ENCODE measurements around the gene RAD51D. TPM values are rescaled to one million over a fixed set of nuclear protein-coding genes. Genes with fewer than 3 reads are reported as not detected.

Gene RAD51D
- total and polyA plus RNA-seq, 2 donors (not counting 3 experiments of a cell fraction or from before 2014, with no cell fraction given), result 15.5 to 27.9 TPM

DNA sequence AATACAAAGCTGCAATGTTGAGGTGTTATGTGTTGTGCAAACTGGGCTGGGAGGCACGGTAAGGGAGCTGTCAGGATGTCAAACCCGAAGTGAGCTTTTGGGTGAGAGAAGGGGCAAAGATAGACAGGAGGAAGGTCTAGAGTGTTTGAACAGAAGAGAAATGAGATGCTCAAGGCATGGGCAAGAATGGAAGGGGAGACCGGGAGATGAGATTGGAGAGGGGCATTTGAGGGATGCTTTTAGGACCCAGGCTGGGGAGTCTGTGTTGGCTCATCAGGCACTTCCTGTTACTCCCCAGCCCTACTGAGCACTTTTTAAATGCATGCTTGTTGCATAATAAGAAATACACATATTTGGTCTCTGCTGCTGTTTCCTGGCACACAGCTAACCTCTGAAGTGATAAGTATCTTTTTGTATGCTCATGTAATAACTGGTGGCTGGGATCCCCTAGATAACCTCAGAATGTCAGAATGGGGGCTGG lies 41.7 kb upstream of the RAD51D start:
- CTCF ChIA-PET, result no interaction called here
- H3K79me2 ChIP-seq (ENCODE audit: control insufficient read depth, insufficient read depth, low read length), result no peaks in the 10 kb centered on the region
- FAIRE-seq, result no peak
- no peaks in the 10 kb centered on the region for H4K20me1 ChIP-seq (replicated peaks; ENCODE audit: control insufficient read depth, extremely low read depth, insufficient read depth, low read length)
- H2AFZ ChIP-seq (ENCODE audit: low read depth, low read length), result no peak overlapping the region
- intact Hi-C loops (cut with micrococcal nuclease) (no loop called here), dilution Hi-C loops (cut with MboI; ENCODE audit: extremely low pct_ligation_motif_present, low sequenced_read_pairs) (no loop called here)
- no peaks in the 10 kb centered on the region for H3K4me1 ChIP-seq (ENCODE audit: control insufficient read depth, extremely low read depth, insufficient read depth, low read length)
- no peak overlapping the region for H3K4me2 ChIP-seq (ENCODE audit: insufficient read depth, low read length)
- no peak for DNase-seq (ENCODE audit: low read depth, low spot score)
- TF ChIP-seq, protein P1, sequence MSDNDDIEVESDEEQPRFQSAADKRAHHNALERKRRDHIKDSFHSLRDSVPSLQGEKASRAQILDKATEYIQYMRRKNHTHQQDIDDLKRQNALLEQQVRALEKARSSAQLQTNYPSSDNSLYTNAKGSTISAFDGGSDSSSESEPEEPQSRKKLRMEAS (IDR thresholded peaks at IDR 0.05; ENCODE audit: insufficient read depth, insufficient read length), result no peak
- TF ChIP-seq JUN (IDR thresholded peaks at IDR 0.05; ENCODE audit: borderline replicate concordance, insufficient read depth, insufficient read length, low read depth), result no peak
- TF ChIP-seq FOS (IDR thresholded peaks at IDR 0.05; ENCODE audit: borderline replicate concordance, insufficient read depth, low read length), result no peak
- TF ChIP-seq MYC (IDR thresholded peaks at IDR 0.05; ENCODE audit: low read depth, low read length), result no peak
- no peak for TF ChIP-seq POLR2AphosphoS5 (IDR thresholded peaks at IDR 0.05; ENCODE audit: insufficient read depth, low read depth, low read length)
- TF ChIP-seq GATA2 (IDR thresholded peaks at IDR 0.05; ENCODE audit: insufficient read depth, insufficient read length, low read depth, low read length), result no peak
- TF ChIP-seq POLR2A (IDR thresholded peaks at IDR 0.05; ENCODE audit: low read depth, low read length), result no peak
- TF ChIP-seq, protein P2, sequence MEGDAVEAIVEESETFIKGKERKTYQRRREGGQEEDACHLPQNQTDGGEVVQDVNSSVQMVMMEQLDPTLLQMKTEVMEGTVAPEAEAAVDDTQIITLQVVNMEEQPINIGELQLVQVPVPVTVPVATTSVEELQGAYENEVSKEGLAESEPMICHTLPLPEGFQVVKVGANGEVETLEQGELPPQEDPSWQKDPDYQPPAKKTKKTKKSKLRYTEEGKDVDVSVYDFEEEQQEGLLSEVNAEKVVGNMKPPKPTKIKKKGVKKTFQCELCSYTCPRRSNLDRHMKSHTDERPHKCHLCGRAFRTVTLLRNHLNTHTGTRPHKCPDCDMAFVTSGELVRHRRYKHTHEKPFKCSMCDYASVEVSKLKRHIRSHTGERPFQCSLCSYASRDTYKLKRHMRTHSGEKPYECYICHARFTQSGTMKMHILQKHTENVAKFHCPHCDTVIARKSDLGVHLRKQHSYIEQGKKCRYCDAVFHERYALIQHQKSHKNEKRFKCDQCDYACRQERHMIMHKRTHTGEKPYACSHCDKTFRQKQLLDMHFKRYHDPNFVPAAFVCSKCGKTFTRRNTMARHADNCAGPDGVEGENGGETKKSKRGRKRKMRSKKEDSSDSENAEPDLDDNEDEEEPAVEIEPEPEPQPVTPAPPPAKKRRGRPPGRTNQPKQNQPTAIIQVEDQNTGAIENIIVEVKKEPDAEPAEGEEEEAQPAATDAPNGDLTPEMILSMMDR (IDR thresholded peaks at IDR 0.05; ENCODE audit: extremely low read depth in 1 of 2, insufficient read depth in 1 of 2, low read depth in 1 of 2, low read length in 2 of 2), result no peak
- TF ChIP-seq EZH2 (IDR thresholded peaks at IDR 0.05; ENCODE audit: borderline replicate concordance, low read depth, low read length, severe bottlenecking), result no peak
- peaks cover 4 to 11% of the 10 kb centered on the region in 2 experiments for H3K27me3 ChIP-seq (ENCODE audit: control insufficient read depth in 2 of 2, insufficient read depth in 2 of 2, low read length in 2 of 2)
- no peak overlapping the region for H3K9ac ChIP-seq (replicated peaks; ENCODE audit: extremely low read depth, insufficient read depth, low read length)
- H3K9me1 ChIP-seq (replicated peaks; ENCODE audit: control insufficient read depth, extremely low read depth, insufficient read depth, low read length), result no peaks in the 10 kb centered on the region
- BruUV-seq (replicated peaks), result no TSS peak
- no peak overlapping the region for H3K27ac ChIP-seq (ENCODE audit: insufficient read depth, low read depth, low read length)
- no peaks in the 10 kb centered on the region for H3K36me3 ChIP-seq (ENCODE audit: control insufficient read depth in 2 of 2, extremely low read depth in 1 of 2, insufficient read depth in 2 of 2, low read length in 2 of 2)
- POLR2A ChIA-PET, result no interaction called here
- no peak overlapping the region for H3K4me3 ChIP-seq (replicated peaks in 1 of 3; ENCODE audit: insufficient read depth in 1 of 3, low read depth in 1 of 3, low read length in 3 of 3)
- H3K9me3 ChIP-seq (replicated peaks; ENCODE audit: control insufficient read depth, insufficient read depth, low read length), result no peaks in the 10 kb centered on the region

Measured in endothelial cell of umbilical vein (primary cell).